Measurements from ENCODE around the gene CFAP161. TPM values are rescaled to one million over a fixed set of nuclear protein-coding genes. Genes with fewer than 3 reads are reported as not detected.

Gene CFAP161
- not detected for total RNA-seq

DNA sequence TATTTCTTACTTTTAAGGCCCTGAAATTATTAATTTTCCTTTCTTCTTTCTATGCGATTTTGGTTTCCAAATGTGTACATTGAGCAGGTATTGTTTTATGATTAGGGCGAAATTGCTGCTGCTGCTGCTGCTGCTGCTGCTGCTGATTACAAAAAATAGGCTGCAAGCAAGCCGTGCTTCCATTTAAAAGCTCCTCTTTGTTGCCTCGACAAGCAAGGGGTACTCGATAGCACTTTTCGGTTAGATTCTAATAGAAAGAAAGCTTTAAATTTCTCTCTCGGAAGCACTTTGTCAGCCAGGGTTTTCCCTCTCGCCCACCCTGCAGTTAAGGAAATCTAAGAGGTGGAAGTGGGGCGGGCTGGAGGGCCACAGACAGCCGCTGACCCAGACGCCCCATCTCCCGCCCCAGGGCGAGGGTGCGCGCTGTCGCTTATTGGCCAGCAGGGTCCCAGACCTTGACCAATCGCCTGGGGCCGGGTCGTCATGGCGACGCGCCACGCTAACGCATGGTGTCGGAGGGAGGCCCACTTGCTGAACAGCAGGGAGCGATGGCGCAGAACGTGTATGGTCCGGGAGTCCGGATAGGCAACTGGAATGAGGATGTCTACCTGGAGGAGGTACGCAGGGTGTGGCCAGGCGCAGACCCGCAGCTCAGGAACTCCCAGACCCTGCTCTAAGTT, at the start of gene CFAP161:
CFAP161 (plus strand) TSS at position 489 of the 680 bp plus-strand sequence; CDS start at position 549, 60 bp downstream.
- peaks cover 3% of the 10 kb centered on the region for H3K9me3 Mint-ChIP-seq
- H3K4me1 Mint-ChIP-seq (ENCODE audit: low read depth) = peaks cover 8% of the 10 kb centered on the region
- DNase-seq = peak; percentile 45
- intact Hi-C loops (cut with micrococcal nuclease) = no loop called here
- H3K27me3 Mint-ChIP-seq (ENCODE audit: low read depth) = peaks cover 51% of the 10 kb centered on the region
- CTCF ChIA-PET = interaction anchor here (1.2 kb wide), 1 partner anchor 132 kb away, joined by 3 read pairs; no protein-coding TSS in a partner anchor
- no peak within 1 kb of the TSS for H3K27ac Mint-ChIP-seq
- no peaks in the 10 kb centered on the region for H3K36me3 Mint-ChIP-seq (ENCODE audit: low read depth)
- H3K4me3 Mint-ChIP-seq = peak within 1 kb of the TSS; percentile 32

GRCh38 chr15:81084716-81085115, 49.4 kb upstream of the CFAP161 start:
- CTCF ChIA-PET = no interaction called here
- Mint-ChIP-seq H3K36me3 (ENCODE audit: low read depth) (no peaks in the 10 kb centered on the region), H3K27ac (no peak overlapping the region), H3K4me1 (ENCODE audit: low read depth) (peaks cover 12% of the 10 kb centered on the region), H3K9me3 (no peaks in the 10 kb centered on the region), H3K27me3 (ENCODE audit: low read depth) (no peaks in the 10 kb centered on the region), H3K4me3 (no peak overlapping the region)
- intact Hi-C loops (cut with micrococcal nuclease) = no loop called here
- no peak for DNase-seq

- Mint-ChIP-seq H3K27ac (no peak overlapping the region), H3K4me1 (ENCODE audit: low read depth) (peaks cover 12% of the 10 kb centered on the region), H3K27me3 (ENCODE audit: low read depth) (no peaks in the 10 kb centered on the region), H3K4me3 (no peak overlapping the region), H3K36me3 (ENCODE audit: low read depth) (no peaks in the 10 kb centered on the region), H3K9me3 (no peaks in the 10 kb centered on the region)
- DNase-seq = no peak
- intact Hi-C loops (cut with micrococcal nuclease) = no loop called here
- CTCF ChIA-PET = no interaction called here
Observed at GRCh38 chr15:81085213-81085612, 48.9 kb upstream of the CFAP161 start.

DNA sequence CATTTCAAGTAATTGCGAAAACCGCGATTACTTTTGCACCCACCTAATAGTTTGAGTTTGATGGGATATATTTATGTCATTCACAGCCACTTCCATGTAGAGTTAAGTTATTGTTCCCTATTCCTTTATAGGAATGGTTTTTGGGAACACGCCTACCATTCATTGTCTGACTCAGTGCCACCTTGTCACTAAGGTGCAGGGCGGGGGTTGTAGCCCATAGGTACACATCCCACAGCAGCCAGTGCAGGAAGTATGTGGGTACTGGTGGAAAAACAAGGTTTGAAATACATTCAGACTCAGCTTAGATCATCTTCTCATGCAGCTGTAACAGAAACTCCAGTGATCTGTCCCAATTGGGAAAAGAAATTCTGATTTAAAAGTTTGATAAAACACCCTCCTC, 48.2 kb upstream of the CFAP161 start:
- H3K4me3 Mint-ChIP-seq = no peak overlapping the region
- H3K4me1 Mint-ChIP-seq (ENCODE audit: low read depth) = peaks cover 12% of the 10 kb centered on the region
- H3K9me3 Mint-ChIP-seq = no peaks in the 10 kb centered on the region
- DNase-seq = no peak
- intact Hi-C loops (cut with micrococcal nuclease) = no loop called here
- H3K36me3 Mint-ChIP-seq (ENCODE audit: low read depth) = no peaks in the 10 kb centered on the region
- peaks cover 3% of the 10 kb centered on the region for H3K27me3 Mint-ChIP-seq (ENCODE audit: low read depth)
- H3K27ac Mint-ChIP-seq = no peak overlapping the region
- CTCF ChIA-PET = no interaction called here

- H3K27me3 Mint-ChIP-seq (ENCODE audit: low read depth) = peaks cover 3% of the 10 kb centered on the region
- no peaks in the 10 kb centered on the region for H3K9me3 Mint-ChIP-seq
- CTCF ChIA-PET = no interaction called here
- H3K27ac Mint-ChIP-seq = no peak overlapping the region
- H3K4me3 Mint-ChIP-seq = no peak overlapping the region
- no peaks in the 10 kb centered on the region for H3K36me3 Mint-ChIP-seq (ENCODE audit: low read depth)
- intact Hi-C loops (cut with micrococcal nuclease) = no loop called here
- H3K4me1 Mint-ChIP-seq (ENCODE audit: low read depth) = peaks cover 12% of the 10 kb centered on the region
- no peak for DNase-seq
Observed at GRCh38 chr15:81087066-81087465, 47.0 kb upstream of the CFAP161 start.

- H3K4me3 Mint-ChIP-seq = no peak overlapping the region
- peaks cover 5% of the 10 kb centered on the region for H3K27me3 Mint-ChIP-seq (ENCODE audit: low read depth)
- H3K4me1 Mint-ChIP-seq (ENCODE audit: low read depth) = peaks cover 12% of the 10 kb centered on the region
- no peak overlapping the region for H3K27ac Mint-ChIP-seq
- DNase-seq = no peak
- no peaks in the 10 kb centered on the region for H3K36me3 Mint-ChIP-seq (ENCODE audit: low read depth)
- no peaks in the 10 kb centered on the region for H3K9me3 Mint-ChIP-seq
- CTCF ChIA-PET = no interaction called here
- intact Hi-C loops (cut with micrococcal nuclease) = no loop called here
Observed at GRCh38 chr15:81087694-81088093, 46.4 kb upstream of the CFAP161 start.

GRCh38 chr15:81088470-81089013, 45.5 kb upstream of the CFAP161 start:
- Mint-ChIP-seq H3K9me3 (no peaks in the 10 kb centered on the region), H3K4me3 (no peak overlapping the region), H3K4me1 (ENCODE audit: low read depth) (peaks cover 12% of the 10 kb centered on the region), H3K36me3 (ENCODE audit: low read depth) (no peaks in the 10 kb centered on the region), H3K27ac (no peak overlapping the region), H3K27me3 (ENCODE audit: low read depth) (peaks cover 5% of the 10 kb centered on the region)
- intact Hi-C loops (cut with micrococcal nuclease) = no loop called here
- no peak for DNase-seq
- CTCF ChIA-PET = no interaction called here

DNA sequence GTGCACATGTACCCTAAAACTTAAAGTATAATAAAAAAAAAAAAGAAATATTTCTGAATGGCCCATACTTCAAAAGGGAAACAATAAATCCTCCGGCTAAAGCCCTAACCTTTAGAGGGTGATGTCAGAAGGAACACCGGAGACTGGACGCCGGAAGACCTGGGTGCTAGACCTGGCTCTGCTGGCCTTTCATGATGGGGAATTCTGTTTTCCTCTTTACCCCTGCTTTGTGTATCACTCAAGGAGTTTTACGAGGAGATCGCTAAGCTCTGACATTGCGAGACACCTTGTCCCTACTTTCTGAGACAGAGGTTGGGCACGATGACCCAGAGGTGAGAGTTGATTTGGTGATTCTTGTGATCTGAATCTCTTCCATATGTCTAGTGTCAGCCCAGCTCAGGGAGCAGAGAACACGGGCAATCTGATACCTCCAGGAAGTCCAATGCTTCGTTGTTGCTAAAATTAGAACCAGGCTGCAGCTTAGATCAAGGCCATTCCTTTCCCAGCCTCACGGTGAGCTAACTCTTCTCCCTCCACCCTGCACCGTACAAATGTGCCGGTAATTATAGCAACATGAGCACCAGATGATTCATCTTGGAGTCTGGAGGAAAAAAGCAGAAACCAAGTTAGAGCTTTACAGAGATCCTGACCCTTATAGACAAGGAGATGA, 42.0 kb upstream of the CFAP161 start:
- Mint-ChIP-seq H3K36me3 (ENCODE audit: low read depth) (no peaks in the 10 kb centered on the region), H3K4me3 (no peak overlapping the region), H3K9me3 (no peaks in the 10 kb centered on the region), H3K4me1 (ENCODE audit: low read depth) (no peaks in the 10 kb centered on the region), H3K27ac (no peak overlapping the region), H3K27me3 (ENCODE audit: low read depth) (peaks cover 15% of the 10 kb centered on the region)
- no peak for DNase-seq
- intact Hi-C loops (cut with micrococcal nuclease) = no loop called here
- CTCF ChIA-PET = interaction anchor here (0.9 to 1.7 kb wide), 2 partner anchors 20 to 174 kb away, joined by 4 to 6 read pairs; no protein-coding TSS in a partner anchor

GRCh38 chr15:81092559-81092902, 41.5 kb upstream of the CFAP161 start:
- Mint-ChIP-seq H3K27ac (no peak overlapping the region), H3K36me3 (ENCODE audit: low read depth) (no peaks in the 10 kb centered on the region), H3K4me1 (ENCODE audit: low read depth) (no peaks in the 10 kb centered on the region), H3K9me3 (no peaks in the 10 kb centered on the region), H3K4me3 (no peak overlapping the region), H3K27me3 (ENCODE audit: low read depth) (peaks cover 15% of the 10 kb centered on the region)
- DNase-seq = no peak
- CTCF ChIA-PET = interaction anchor here (1.7 kb wide), 1 partner anchor 173 kb away, joined by 6 read pairs; no protein-coding TSS in a partner anchor
- intact Hi-C loops (cut with micrococcal nuclease) = no loop called here

DNA sequence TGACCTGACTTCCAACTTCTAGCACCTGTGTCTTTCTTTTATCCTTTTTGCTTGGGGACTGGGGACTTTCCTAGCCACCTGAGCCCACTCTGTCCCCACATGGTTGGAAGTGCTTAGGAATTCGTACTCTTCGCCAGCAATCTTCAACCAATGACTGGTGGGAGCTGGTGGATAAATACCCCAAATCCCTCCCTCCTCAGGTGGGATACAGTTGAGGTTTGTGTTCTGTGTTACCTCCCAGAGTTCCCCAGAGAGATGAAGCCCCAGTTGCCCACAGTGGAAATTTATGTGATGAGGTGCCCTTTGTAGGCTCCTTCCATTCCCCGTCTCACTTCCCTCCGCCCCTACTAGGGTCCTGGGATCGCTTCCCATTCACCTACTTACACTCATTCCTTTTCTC, 40.1 kb upstream of the CFAP161 start:
- peaks cover 28% of the 10 kb centered on the region for H3K27me3 Mint-ChIP-seq (ENCODE audit: low read depth)
- no peaks in the 10 kb centered on the region for H3K9me3 Mint-ChIP-seq
- H3K4me3 Mint-ChIP-seq = no peak overlapping the region

GRCh38 chr15:81095690-81096365, 38.2 kb upstream of the CFAP161 start:
- H3K4me1 Mint-ChIP-seq (ENCODE audit: low read depth) = peaks cover 14% of the 10 kb centered on the region
- intact Hi-C loops (cut with micrococcal nuclease) = no loop called here
- DNase-seq = no peak
- no peaks in the 10 kb centered on the region for H3K9me3 Mint-ChIP-seq
- H3K27ac Mint-ChIP-seq = no peak overlapping the region
- no peak overlapping the region for H3K4me3 Mint-ChIP-seq
- H3K27me3 Mint-ChIP-seq (ENCODE audit: low read depth) = peaks cover 30% of the 10 kb centered on the region
- H3K36me3 Mint-ChIP-seq (ENCODE audit: low read depth) = no peaks in the 10 kb centered on the region
- CTCF ChIA-PET = interaction anchor here (1.4 to 1.6 kb wide), 2 partner anchors 11 to 170 kb away, joined by 4 to 7 read pairs; no protein-coding TSS in a partner anchor

More for the DNA sequence above, 40.1 kb upstream of the CFAP161 start:
- Mint-ChIP-seq H3K27ac (no peak overlapping the region), H3K4me1 (ENCODE audit: low read depth) (peaks cover 9% of the 10 kb centered on the region), H3K36me3 (ENCODE audit: low read depth) (no peaks in the 10 kb centered on the region)
- intact Hi-C loops (cut with micrococcal nuclease) = no loop called here
- CTCF ChIA-PET = interaction anchor here (1.7 kb wide), 1 partner anchor 172 kb away, joined by 6 read pairs; no protein-coding TSS in a partner anchor
- DNase-seq = no peak

DNA sequence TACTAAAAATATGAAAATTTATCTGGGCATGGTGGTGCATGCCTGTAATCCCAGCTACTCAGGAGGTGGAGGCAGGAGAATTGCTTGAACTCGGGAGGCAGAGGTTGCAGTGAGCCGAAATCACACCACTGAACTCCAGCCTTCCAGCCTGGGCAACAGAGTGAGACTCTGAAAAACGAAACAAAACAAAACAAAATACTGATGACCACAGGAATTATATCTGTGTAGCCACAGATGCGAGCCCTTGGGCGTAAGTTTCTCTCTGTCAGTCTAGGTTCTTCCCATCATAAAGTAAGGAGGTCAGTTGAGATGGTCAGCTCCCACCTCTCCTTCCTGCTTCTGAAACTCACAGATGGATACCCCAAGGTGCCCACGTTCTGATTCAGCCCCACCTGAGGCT, 37.7 kb upstream of the CFAP161 start:
- peaks cover 14% of the 10 kb centered on the region for H3K4me1 Mint-ChIP-seq (ENCODE audit: low read depth)
- CTCF ChIA-PET = interaction anchor here (1.0 kb wide), 1 partner anchor 169 kb away, joined by 3 read pairs; no protein-coding TSS in a partner anchor
- peaks cover 30% of the 10 kb centered on the region for H3K27me3 Mint-ChIP-seq (ENCODE audit: low read depth)
- H3K27ac Mint-ChIP-seq = no peak overlapping the region
- intact Hi-C loops (cut with micrococcal nuclease) = no loop called here
- H3K4me3 Mint-ChIP-seq = no peak overlapping the region
- H3K36me3 Mint-ChIP-seq (ENCODE audit: low read depth) = no peaks in the 10 kb centered on the region
- H3K9me3 Mint-ChIP-seq = no peaks in the 10 kb centered on the region
- no peak for DNase-seq

All from activated naive CD4-positive, alpha-beta T cell treated with anti-CD3 and anti-CD28 coated beads for 36 hours (primary cell).